Fibroblast of the aortic adventitia (primary cell): ENCODE measurements around the gene RAD9B. TPM values are rescaled to one million over a fixed set of nuclear protein-coding genes. Genes with fewer than 3 reads are reported as not detected.
"Not testable (repeated sequence)": the region's sequence is repeated elsewhere in the genome, so short reads cannot be mapped to it uniquely, and the experiment has no call there.

Experiments
- DNase-seq: peaks from one replicate; pipeline ENCODE4 v3.0.0-alpha.2; 2010; ENCODE audit warnings: low read depth
- H3K4me3 ChIP-seq: 2 replicates; pipeline ENCODE4 v1.5.1; 2011; ENCODE audit warnings: low read depth, mild to moderate bottlenecking, control low read depth, low read length, moderate library complexity
- total RNA-seq: library from RNA; depleted of rRNA; stranded (reverse); fragments of >200 nt; gene quantifications from 2 replicates; pipeline ENCODE4 v1.2.3, GENCODE V29; 2012; ENCODE audit warnings: low replicate concordance
- TF ChIP-seq, protein P1 (sequence below): IDR thresholded peaks from 2 replicates; pipeline ENCODE4 v1.5.1; 2011; ENCODE audit warnings: mild to moderate bottlenecking, low read length, control low read depth, inconsistent platforms; ENCODE audit not compliant: insufficient read depth

Gene RAD9B
- total RNA-seq, 1 donor = 2.3 TPM

DNA sequence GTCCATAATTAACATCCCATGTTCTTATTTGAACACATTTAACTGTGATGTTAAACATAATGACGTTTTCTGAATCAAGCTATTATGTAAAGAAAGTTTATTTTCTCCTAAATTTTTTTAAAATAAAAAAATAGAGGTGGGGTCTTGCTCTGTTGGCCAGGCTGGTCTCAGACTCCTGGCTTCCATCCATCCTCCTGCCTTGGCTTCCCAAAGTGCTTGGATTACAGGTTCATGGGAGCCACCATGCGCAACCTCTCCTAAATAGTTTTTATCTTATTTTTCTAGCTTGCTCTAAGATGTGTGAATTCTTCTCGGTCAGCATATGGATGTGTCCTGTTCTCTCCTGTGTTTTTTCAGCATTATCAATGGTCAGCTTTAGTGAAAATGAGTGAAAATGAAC lies 3.2 kb downstream of the RAD9B start:
- TF ChIP-seq, protein P1, sequence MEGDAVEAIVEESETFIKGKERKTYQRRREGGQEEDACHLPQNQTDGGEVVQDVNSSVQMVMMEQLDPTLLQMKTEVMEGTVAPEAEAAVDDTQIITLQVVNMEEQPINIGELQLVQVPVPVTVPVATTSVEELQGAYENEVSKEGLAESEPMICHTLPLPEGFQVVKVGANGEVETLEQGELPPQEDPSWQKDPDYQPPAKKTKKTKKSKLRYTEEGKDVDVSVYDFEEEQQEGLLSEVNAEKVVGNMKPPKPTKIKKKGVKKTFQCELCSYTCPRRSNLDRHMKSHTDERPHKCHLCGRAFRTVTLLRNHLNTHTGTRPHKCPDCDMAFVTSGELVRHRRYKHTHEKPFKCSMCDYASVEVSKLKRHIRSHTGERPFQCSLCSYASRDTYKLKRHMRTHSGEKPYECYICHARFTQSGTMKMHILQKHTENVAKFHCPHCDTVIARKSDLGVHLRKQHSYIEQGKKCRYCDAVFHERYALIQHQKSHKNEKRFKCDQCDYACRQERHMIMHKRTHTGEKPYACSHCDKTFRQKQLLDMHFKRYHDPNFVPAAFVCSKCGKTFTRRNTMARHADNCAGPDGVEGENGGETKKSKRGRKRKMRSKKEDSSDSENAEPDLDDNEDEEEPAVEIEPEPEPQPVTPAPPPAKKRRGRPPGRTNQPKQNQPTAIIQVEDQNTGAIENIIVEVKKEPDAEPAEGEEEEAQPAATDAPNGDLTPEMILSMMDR = no peak
- no peak overlapping the region for H3K4me3 ChIP-seq
- DNase-seq = no peak

DNA sequence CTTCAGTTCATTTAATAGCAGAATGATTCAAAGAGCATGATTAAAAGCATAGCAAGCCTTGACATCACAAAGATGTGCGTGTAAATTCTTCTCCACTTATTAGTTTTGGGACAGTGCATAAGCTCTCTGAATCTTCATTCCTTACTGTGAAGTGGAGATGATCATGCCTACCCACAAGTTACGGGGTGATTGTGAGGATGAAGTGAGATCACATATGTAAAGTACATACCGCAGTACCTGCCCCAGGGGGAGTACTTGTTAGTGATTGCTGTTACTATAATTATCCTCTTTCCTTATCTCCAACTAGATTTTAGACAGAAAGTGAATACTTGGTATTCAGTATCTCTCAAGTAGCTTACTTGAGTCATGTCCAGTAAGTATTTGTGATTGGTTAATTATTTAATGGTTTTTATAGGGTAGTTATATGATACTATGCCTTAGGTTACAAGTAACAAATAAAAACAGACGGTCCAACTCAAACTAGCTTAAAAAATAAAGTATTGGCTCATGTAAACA lies 6.0 kb downstream of the RAD9B start:
- H3K4me3 ChIP-seq = no peak overlapping the region
- TF ChIP-seq, protein P1 = no peak
- DNase-seq = no peak

DNA sequence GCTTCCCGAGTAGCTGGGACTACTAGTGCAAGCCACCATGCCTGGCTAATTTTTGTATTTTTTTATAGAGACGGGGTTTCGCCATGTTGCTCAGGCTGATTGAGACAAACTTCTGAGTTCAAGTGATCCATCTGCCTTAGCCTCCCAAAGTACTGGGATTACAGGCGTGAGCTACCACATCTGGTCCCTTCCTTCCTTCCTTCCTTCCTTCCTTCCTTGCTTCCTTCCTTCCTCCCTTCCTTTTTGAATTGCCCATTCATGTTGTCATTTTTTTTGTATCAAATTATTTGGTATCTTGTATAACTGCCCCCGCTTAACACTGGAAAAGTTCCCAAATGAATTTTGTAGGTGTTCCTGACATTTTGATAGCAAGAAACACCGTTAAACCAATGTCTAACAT lies 11.7 kb downstream of the RAD9B start:
- TF ChIP-seq, protein P1 = no peak
- DNase-seq = no peak

DNA sequence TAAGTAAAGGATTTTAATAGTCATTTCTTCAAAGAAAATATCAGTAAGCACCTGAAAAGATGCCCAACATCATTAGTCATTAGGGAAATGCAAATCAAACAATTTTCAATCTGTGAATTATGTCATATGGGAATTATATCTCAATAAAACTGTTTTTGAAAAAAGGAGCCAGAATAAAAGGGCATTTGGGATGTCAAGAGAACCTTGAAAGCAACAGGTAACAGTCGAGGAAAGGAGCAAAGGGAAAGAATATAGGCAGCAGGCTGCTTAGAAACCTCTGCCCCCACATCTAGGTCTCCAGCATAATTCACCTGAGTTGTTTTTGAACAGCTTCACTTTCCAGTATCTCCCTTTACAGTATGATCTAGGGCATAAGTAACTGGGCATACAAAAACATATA lies 12.2 kb downstream of the RAD9B start:
- TF ChIP-seq, protein P1 = no peak
- no peak overlapping the region for H3K4me3 ChIP-seq
- DNase-seq = no peak

More for the DNA sequence above, 11.7 kb downstream of the RAD9B start:
- no peak overlapping the region for H3K4me3 ChIP-seq

DNA sequence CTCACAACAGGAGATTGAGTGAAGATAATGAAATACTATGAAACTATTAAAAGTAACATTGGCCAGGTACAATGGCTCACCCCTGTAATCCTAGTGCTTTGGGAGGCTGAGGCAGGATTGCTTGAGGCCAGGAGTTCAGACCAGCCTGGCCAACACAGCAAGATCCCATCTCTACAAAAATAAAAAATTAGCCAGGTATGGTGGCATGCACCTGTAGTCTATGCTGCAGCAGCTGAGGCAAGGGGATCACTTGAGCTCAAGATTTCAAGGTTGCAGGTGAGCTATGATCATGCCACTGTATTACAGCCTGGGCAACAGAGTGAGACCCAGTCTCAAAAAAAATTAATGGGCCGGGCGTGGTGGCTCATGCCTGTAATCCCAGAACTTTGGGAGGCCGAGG lies 14.9 kb downstream of the RAD9B start:
- TF ChIP-seq, protein P1 = no peak

DNA sequence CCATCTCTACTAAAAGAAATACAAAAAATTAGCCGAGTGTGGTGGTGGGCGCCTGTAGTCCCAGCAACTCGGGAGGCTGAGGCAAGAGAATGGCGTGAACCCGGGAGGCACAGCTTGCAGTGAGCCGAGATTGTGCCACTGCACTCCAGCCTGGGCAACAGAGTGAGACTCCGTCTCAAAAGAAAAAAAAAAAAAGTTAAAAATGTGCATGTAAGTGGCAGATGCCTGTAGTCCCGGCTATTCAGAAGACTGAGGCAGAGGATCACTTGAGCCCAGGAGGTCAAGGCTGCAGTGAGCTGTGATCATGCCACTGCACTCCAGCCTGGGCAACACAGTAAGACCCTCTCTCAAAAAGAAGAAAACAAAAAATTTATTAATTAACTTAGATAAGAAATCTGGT lies 15.9 kb downstream of the RAD9B start:
- not testable (repeated sequence) for H3K4me3 ChIP-seq, DNase-seq

More for the DNA sequence above, 14.9 kb downstream of the RAD9B start:
- no peak for DNase-seq
- H3K4me3 ChIP-seq = no peak overlapping the region

DNA sequence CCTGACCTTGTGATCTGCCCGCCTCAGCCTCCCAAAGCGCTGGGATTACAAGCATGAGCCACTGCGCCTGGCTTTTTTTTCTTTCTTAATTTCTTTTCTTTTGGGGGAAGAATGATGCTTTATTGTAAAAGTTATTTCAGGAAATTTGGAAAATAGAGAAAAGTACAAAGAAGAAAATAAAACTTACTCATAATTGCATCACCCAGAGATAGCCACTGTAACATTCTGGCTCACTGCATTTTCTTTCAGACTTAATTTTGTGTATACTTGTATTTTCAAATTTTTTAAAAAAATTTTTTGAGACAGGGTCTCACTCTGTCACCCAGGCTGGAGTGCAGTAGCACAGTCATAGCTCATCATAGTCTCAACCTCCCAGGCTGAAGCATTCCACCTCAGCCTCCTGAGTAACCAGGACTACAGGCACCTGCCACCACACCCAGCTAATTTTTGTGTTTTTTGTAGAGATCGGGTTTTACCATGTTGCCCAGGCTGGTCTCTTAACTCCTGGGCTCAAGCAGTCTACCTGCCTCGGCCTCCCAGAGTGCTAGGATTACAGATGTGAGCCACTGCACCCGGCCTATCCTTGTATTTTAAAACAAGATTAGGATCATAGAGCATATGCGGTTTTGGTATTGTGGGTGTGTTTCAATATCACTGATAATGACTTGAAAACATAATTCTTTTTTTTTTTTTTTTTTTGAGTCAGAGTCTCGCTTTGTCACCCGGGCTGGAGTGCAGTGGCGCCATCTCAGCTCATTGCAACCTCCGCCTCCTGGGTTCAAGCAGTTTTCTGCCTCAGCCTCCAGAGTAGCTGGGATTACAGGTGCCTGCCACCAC lies 19.0 kb downstream of the RAD9B start:
- DNase-seq = peak; percentile 46

More for the DNA sequence above, 19.0 kb downstream of the RAD9B start:
- not testable (repeated sequence) for H3K4me3 ChIP-seq
